Natural killer cell (primary cell): ENCODE data around the gene TBC1D21. TPM values are rescaled to one million over a fixed set of nuclear protein-coding genes. Genes with fewer than 3 reads are reported as not detected.

Source experiments
- ATAC-seq, 3 donors: fragments of 150-1000 bp in 2 of 3; fragments of 200-7000 bp in 1 of 3; cut with Tn5 transposase; 1 replicate in 1 of 3; 2 replicates in 2 of 3; pipeline ENCODE4 v1.10.0; 2021; ENCODE audit warnings: mild to moderate bottlenecking in 2 of 3, moderate library complexity in 2 of 3
- DNase-seq, 2 donors: peaks; one replicate each; pipeline versions ENCODE4 v3.0.0 to v3.0.0-alpha.2; 2013 to 2021; ENCODE audit warnings: mixed read lengths in 1 of 2
- H3K27ac ChIP-seq: one replicate; pipeline ENCODE4 v1.5.1; 2013; ENCODE audit warnings: mild to moderate bottlenecking, low read length
- H3K27me3 ChIP-seq: one replicate; pipeline ENCODE4 v1.6.1; 2013; ENCODE audit warnings: low read length; ENCODE audit not compliant: control insufficient read depth, insufficient read depth
- H3K36me3 ChIP-seq: one replicate; pipeline ENCODE4 v1.6.1; 2013; ENCODE audit warnings: low read length; ENCODE audit not compliant: control insufficient read depth, insufficient read depth
- H3K4me1 ChIP-seq: one replicate; pipeline ENCODE4 v1.6.1; 2013; ENCODE audit warnings: low read length; ENCODE audit not compliant: control insufficient read depth, insufficient read depth
- H3K4me3 ChIP-seq: one replicate; pipeline ENCODE4 v1.5.1; 2013; ENCODE audit warnings: low read length
- H3K9me3 ChIP-seq: one replicate; pipeline ENCODE4 v1.6.1; 2013; ENCODE audit warnings: low read length; ENCODE audit not compliant: control insufficient read depth, insufficient read depth
- H3K27ac Mint-ChIP-seq, 2 donors: one replicate each; pipeline ENCODE4 v1.8.0; 2022; ENCODE audit warnings: mild to moderate bottlenecking in 2 of 2, mixed read lengths in 2 of 2, moderate library complexity in 1 of 2
- H3K27me3 Mint-ChIP-seq, 2 donors: one replicate each; pipeline ENCODE4 v1.8.0; 2022; ENCODE audit warnings: low read depth in 2 of 2, mixed read lengths in 2 of 2
- H3K36me3 Mint-ChIP-seq: one replicate; pipeline ENCODE4 v1.8.0; 2022; ENCODE audit warnings: mixed read lengths
- H3K4me1 Mint-ChIP-seq, 2 donors: one replicate each; pipeline ENCODE4 v1.8.0; 2022; ENCODE audit warnings: mixed read lengths in 2 of 2
- H3K4me3 Mint-ChIP-seq: one replicate; pipeline ENCODE4 v1.8.0; 2022; ENCODE audit warnings: mild to moderate bottlenecking, moderate library complexity, mixed read lengths
- H3K9me3 Mint-ChIP-seq, 2 donors: one replicate each; pipeline ENCODE4 v1.8.0; 2022; ENCODE audit warnings: mixed read lengths in 2 of 2
- CTCF ChIP-seq: fragments of 200-600 bp; IDR thresholded peaks from one replicate; pipeline ENCODE4 v1.8.0; 2022; ENCODE audit warnings: antibody characterized with exemption
- WGBS: methylation state at CpG from one replicate; pipeline ENCODE4 v1.1.7; 2013; ENCODE audit warnings: missing lambda C conversion rate; ENCODE audit not compliant: insufficient coverage; 5-methylcytosine and 5-hydroxymethylcytosine counted together
- intact Hi-C: fragments of 100-400 bp; cut with micrococcal nuclease; formaldehyde crosslinking; loops from one replicate; pipeline ENCODE4 v1.14.2; 2022
- total RNA-seq, 4 donors: library from RNA; stranded (reverse); fragments of 120-200 nt in 1 of 4; gene quantifications; one replicate each; pipeline versions ENCODE4 v1.2.3 to v1.2.4, GENCODE V29; 2013 to 2022

TBC1D21 gene
- total RNA-seq, 3 donors from 2014 or later (not counting 1 experiment from before 2014, with no cell fraction given) = not detected

DNA sequence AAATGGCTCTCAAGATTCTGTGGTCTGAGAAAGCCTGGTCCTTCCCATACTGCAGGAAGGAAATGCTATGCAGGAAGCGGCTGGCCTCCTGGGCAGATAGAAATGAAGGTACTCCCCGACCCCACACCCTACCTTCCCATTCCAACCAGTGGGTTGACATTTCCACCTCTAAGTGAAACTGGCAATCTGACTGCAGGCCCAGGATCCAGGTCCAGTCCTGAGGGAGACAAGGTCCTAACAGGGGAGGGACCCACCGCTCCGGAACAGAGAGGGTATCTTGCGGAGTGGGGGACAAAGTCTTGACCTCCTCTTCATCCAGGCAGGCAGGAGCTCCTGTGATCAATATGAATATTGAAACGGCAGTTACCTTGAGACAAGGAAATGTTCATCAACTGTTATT is 46.3 kb downstream of the TBC1D21 start:
- no peak for DNase-seq
- peaks cover 8 to 11% of the 10 kb centered on the region in 2 donors for H3K27me3 Mint-ChIP-seq
- H3K27ac Mint-ChIP-seq = no peak overlapping the region
- 89% methylated on average over 5 of the region's 6 CpGs for WGBS
- H3K4me3 Mint-ChIP-seq = no peak overlapping the region
- Histone ChIP-seq H3K27me3 (no peaks in the 10 kb centered on the region), H3K4me1 (peaks cover 23% of the 10 kb centered on the region), H3K9me3 (no peaks in the 10 kb centered on the region), H3K4me3 (no peak overlapping the region), H3K36me3 (no peaks in the 10 kb centered on the region), H3K27ac (no peak overlapping the region)
- H3K36me3 Mint-ChIP-seq = no peaks in the 10 kb centered on the region
- peaks cover 13 to 25% of the 10 kb centered on the region in 2 donors for H3K4me1 Mint-ChIP-seq
- intact Hi-C loops = no loop called here
- H3K9me3 Mint-ChIP-seq = no peaks in the 10 kb centered on the region
- ATAC-seq = no peak
- no peak for TF ChIP-seq CTCF

- DNase-seq (no peak), ATAC-seq (no peak)
- intact Hi-C loops = no loop called here
- Histone ChIP-seq H3K9me3 (no peaks in the 10 kb centered on the region), H3K27me3 (no peaks in the 10 kb centered on the region), H3K27ac (no peak overlapping the region), H3K4me3 (no peak overlapping the region), H3K36me3 (no peaks in the 10 kb centered on the region), H3K4me1 (peaks cover 25% of the 10 kb centered on the region)
- TF ChIP-seq CTCF = no peak
- peaks cover 14 to 17% of the 10 kb centered on the region in 2 donors for H3K27me3 Mint-ChIP-seq
- peaks cover 13 to 29% of the 10 kb centered on the region in 2 donors for H3K4me1 Mint-ChIP-seq
- peak overlapping the region in 1 of 2 donors; percentile 2 for H3K27ac Mint-ChIP-seq
- 70% methylated on average over 4 of the region's 4 CpGs for WGBS
- no peak overlapping the region for H3K4me3 Mint-ChIP-seq
- H3K9me3 Mint-ChIP-seq = no peaks in the 10 kb centered on the region
- no peaks in the 10 kb centered on the region for H3K36me3 Mint-ChIP-seq
These were observed 48.0 kb downstream of the TBC1D21 start for GRCh38 chr15:73921254-73921925.

DNA sequence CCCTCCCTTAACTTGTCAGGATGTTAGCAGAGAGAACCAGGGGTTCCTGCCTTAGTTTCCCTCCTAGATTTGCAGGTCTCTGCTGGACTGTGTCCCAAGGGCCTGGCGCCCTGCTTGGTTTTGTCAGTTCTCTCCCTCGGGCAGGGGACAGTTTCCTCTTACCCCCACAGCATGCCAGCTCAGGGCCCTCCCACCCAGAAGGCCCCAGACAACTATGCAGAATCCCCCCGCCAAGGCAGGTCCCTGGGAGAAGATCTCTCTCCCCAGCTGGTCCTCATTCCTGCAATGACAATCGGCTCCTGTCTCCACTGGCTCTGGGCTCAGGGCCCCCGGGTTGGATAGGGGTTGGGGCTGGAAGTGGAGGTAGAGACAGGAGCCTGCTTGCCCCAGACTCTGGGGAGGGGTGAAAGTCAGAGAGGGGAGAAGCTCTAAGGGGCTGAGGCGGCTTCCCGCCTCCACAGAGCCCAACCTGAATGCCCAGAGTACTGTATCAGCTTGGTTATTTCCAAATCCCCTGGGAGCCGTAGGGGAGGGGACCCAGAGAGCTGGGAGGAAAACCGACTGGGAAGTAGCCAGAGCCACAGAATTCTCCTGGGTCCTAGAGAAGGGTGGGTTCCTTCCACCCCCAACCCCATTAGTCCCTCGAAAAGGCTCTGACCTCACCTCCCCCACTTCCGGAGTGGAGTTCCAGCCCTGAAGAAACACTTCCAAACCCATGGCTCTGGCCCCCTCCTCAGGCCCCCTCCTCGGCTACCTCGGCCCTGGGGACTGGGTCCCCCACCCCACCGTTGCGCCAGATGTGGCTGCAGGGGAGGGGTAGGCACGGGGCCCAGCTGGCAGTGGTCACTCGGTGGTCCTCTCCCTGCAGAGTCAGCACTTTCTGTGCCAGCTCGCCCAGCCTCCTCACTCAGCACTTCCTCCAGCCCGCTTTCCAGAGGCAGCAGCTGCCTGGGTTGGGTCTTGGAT is 49.1 kb downstream of the TBC1D21 start:
- no peak overlapping the region for H3K27ac Mint-ChIP-seq
- Histone ChIP-seq H3K4me1 (peaks cover 29% of the 10 kb centered on the region), H3K9me3 (no peaks in the 10 kb centered on the region), H3K4me3 (no peak overlapping the region), H3K27ac (no peak overlapping the region), H3K36me3 (no peaks in the 10 kb centered on the region), H3K27me3 (no peaks in the 10 kb centered on the region)
- no peaks in the 10 kb centered on the region for H3K9me3 Mint-ChIP-seq
- no peak overlapping the region for H3K4me3 Mint-ChIP-seq
- ATAC-seq (no peak), DNase-seq (no peak)
- H3K27me3 Mint-ChIP-seq = peaks cover 14 to 17% of the 10 kb centered on the region in 2 donors
- 60% methylated on average over 19 of the region's 19 CpGs for WGBS
- peaks cover 13 to 29% of the 10 kb centered on the region in 2 donors for H3K4me1 Mint-ChIP-seq
- TF ChIP-seq CTCF = no peak
- intact Hi-C loops = no loop called here
- no peaks in the 10 kb centered on the region for H3K36me3 Mint-ChIP-seq
